ENCODE measurements around the gene CD3G. TPM values are rescaled to one million over a fixed set of nuclear protein-coding genes. Genes with fewer than 3 reads are reported as not detected.
"Not testable (repeated sequence)": the region's sequence is repeated elsewhere in the genome, so short reads cannot be mapped to it uniquely, and the experiment has no call there.

The CD3G gene
- total RNA-seq, 2 donors from 2014 or later, result not detected

DNA sequence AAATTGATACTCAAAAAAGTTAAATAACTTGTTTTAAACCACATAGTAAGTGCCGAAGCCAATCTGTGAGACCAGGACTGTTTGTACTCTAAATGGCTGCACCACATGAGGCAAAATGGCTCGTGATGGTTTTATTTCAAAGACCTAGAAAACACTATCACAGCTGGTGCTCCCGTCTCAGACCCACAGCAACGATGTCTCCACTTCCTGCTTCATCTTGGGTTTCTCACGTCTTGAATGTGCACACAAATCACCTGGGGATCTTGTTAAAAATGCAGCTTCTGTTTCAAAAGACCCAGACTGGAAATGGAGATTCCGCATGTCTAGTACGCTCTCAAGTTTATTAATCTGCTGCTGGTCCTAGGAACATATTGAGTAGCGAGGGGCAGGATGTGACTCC lies 38.4 kb upstream of the CD3G start:
- Histone ChIP-seq H3K4me1 (ENCODE audit: control insufficient read depth, insufficient read depth, low read length) (no peaks in the 10 kb centered on the region), H3K27ac (ENCODE audit: low read depth, low read length) (no peak overlapping the region), H3K4me3 (ENCODE audit: low read length) (no peak overlapping the region), H3K36me3 (ENCODE audit: control insufficient read depth, insufficient read depth, low read length) (no peaks in the 10 kb centered on the region), H3K27me3 (ENCODE audit: control insufficient read depth, insufficient read depth, low read length, poor library complexity, severe bottlenecking) (peaks cover 18% of the 10 kb centered on the region), H3K9me3 (ENCODE audit: control insufficient read depth, low read length) (no peaks in the 10 kb centered on the region), H3K9ac (ENCODE audit: extremely low read depth, low read length, poor library complexity, severe bottlenecking) (no peak overlapping the region)
- TF ChIP-seq, protein P1, sequence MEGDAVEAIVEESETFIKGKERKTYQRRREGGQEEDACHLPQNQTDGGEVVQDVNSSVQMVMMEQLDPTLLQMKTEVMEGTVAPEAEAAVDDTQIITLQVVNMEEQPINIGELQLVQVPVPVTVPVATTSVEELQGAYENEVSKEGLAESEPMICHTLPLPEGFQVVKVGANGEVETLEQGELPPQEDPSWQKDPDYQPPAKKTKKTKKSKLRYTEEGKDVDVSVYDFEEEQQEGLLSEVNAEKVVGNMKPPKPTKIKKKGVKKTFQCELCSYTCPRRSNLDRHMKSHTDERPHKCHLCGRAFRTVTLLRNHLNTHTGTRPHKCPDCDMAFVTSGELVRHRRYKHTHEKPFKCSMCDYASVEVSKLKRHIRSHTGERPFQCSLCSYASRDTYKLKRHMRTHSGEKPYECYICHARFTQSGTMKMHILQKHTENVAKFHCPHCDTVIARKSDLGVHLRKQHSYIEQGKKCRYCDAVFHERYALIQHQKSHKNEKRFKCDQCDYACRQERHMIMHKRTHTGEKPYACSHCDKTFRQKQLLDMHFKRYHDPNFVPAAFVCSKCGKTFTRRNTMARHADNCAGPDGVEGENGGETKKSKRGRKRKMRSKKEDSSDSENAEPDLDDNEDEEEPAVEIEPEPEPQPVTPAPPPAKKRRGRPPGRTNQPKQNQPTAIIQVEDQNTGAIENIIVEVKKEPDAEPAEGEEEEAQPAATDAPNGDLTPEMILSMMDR (conservative IDR thresholded peaks at IDR 0.05), result no peak
- WGBS, 2 experiments (ENCODE audit: insufficient coverage in 1 of 2, insufficient read length in 1 of 2), result 82 to 83% methylated on average over 8 of the region's 8 CpGs
- Mint-ChIP-seq H3K4me1 (peaks cover 7% of the 10 kb centered on the region), H3K9me3 (no peaks in the 10 kb centered on the region), H3K36me3 (ENCODE audit: low read depth) (no peaks in the 10 kb centered on the region), H3K27ac (no peak overlapping the region), H3K27me3 (ENCODE audit: insufficient read depth) (peaks cover 22% of the 10 kb centered on the region), H3K4me3 (no peak overlapping the region)
- no peak for DNase-seq

DNA sequence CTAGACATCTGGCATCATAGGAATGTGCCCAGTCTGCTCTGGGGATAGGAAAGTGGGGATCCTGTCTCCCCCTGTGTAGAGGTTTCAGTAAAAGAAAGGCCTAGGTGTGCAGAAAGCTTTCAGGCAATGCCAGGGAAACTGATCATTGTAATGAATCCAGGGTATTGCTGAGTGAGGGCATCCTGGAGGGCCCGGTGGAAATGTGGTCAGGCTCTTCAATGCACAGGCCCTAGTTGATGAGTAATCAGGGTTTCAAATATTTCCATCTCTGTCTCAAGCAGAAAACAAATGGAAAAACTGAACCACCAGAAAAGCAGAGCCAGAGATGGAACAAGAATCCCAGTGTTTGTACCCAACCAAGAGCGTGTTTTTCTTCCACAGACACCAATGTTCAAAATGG lies 37.6 kb upstream of the CD3G start:
- Mint-ChIP-seq H3K27ac (no peak overlapping the region), H3K4me3 (no peak overlapping the region), H3K9me3 (no peaks in the 10 kb centered on the region), H3K4me1 (peaks cover 7% of the 10 kb centered on the region), H3K27me3 (ENCODE audit: insufficient read depth) (peaks cover 18% of the 10 kb centered on the region), H3K36me3 (ENCODE audit: low read depth) (no peaks in the 10 kb centered on the region)
- no peak for DNase-seq
- WGBS, 2 experiments (ENCODE audit: insufficient coverage in 1 of 2, insufficient read length in 1 of 2), result 93 to 100% methylated on average over 1 to 2 of the region's 2 CpGs
- Histone ChIP-seq H3K9ac (ENCODE audit: extremely low read depth, low read length, poor library complexity, severe bottlenecking) (no peak overlapping the region), H3K4me3 (ENCODE audit: low read length) (no peak overlapping the region), H3K27me3 (ENCODE audit: control insufficient read depth, insufficient read depth, low read length, poor library complexity, severe bottlenecking) (peaks cover 17% of the 10 kb centered on the region), H3K27ac (ENCODE audit: low read depth, low read length) (no peak overlapping the region), H3K36me3 (ENCODE audit: control insufficient read depth, insufficient read depth, low read length) (no peaks in the 10 kb centered on the region), H3K9me3 (ENCODE audit: control insufficient read depth, low read length) (no peaks in the 10 kb centered on the region), H3K4me1 (ENCODE audit: control insufficient read depth, insufficient read depth, low read length) (peaks cover 1% of the 10 kb centered on the region)
- TF ChIP-seq, protein P1 (conservative IDR thresholded peaks at IDR 0.05), result no peak

DNA sequence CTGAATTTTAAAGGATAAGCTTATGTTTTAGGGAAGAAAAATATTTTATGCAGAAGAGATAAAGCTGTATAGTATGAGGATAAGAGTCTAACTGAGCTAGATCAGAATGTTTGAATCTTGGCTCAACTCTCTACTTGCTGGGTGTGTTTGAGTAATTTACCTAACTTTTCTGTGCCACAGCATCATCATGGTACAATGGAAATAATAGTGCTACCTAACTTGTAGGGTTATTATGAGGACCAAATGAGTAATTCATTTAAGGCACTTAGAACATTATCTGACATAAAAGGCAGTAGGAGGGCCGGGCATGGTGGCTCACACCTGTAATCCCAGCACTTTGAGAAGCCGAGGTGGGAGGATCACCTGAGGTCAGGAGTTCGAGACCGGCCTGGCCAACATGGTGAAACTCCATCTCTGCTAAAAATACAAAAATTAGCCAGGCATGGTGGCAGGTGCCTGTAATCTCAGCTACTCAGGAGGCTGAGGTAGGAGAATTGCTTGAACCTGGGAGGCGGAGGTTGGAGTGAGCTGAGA lies 35.1 kb upstream of the CD3G start:
- H3K36me3 ChIP-seq (ENCODE audit: control insufficient read depth, insufficient read depth, low read length); H3K27me3 ChIP-seq (ENCODE audit: control insufficient read depth, insufficient read depth, low read length, poor library complexity, severe bottlenecking); H3K9ac ChIP-seq (ENCODE audit: extremely low read depth, low read length, poor library complexity, severe bottlenecking); H3K4me3 ChIP-seq (ENCODE audit: low read length); H3K9me3 Mint-ChIP-seq; DNase-seq; H3K27ac ChIP-seq (ENCODE audit: low read depth, low read length); H3K9me3 ChIP-seq (ENCODE audit: control insufficient read depth, low read length); H3K4me3 Mint-ChIP-seq; H3K36me3 Mint-ChIP-seq (ENCODE audit: low read depth); H3K27ac Mint-ChIP-seq: not testable (repeated sequence)
- Mint-ChIP-seq H3K4me1 (peaks cover 11% of the 10 kb centered on the region), H3K27me3 (ENCODE audit: insufficient read depth) (peaks cover 15% of the 10 kb centered on the region)
- H3K4me1 ChIP-seq (ENCODE audit: control insufficient read depth, insufficient read depth, low read length), result peaks cover 14% of the 10 kb centered on the region
- 86 to 93% methylated on average over 3 to 5 of the region's 5 CpGs for WGBS, 2 experiments (ENCODE audit: insufficient coverage in 1 of 2, insufficient read length in 1 of 2)

DNA sequence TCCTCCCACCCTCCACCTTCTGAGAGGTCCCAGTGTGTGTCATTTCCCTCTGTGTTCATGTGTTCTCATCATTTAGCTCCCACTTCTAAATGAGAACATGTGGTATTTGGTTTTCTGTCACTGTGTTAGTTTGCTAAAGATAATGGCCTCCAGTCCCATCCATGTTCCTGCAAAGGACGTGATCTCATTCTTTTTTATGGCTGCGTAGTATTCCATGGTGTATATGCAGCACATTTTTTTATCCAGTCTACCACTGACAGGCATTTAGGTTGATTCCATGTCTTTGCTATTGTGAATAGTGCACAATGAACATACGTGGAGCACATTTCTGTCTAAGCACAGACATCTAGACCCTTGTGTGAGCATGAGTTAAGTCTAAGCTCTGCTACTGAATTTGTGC lies 33.9 kb upstream of the CD3G start:
- no peaks in the 10 kb centered on the region for H3K36me3 ChIP-seq (ENCODE audit: control insufficient read depth, insufficient read depth, low read length)

More for the DNA sequence above, 33.9 kb upstream of the CD3G start:
- H3K9me3 Mint-ChIP-seq, result no peaks in the 10 kb centered on the region
- Histone ChIP-seq H3K4me3 (ENCODE audit: low read length) (no peak overlapping the region), H3K27ac (ENCODE audit: low read depth, low read length) (no peak overlapping the region), H3K27me3 (ENCODE audit: control insufficient read depth, insufficient read depth, low read length, poor library complexity, severe bottlenecking) (no peaks in the 10 kb centered on the region), H3K4me1 (ENCODE audit: control insufficient read depth, insufficient read depth, low read length) (peaks cover 17% of the 10 kb centered on the region), H3K9me3 (ENCODE audit: control insufficient read depth, low read length) (no peaks in the 10 kb centered on the region), H3K9ac (ENCODE audit: extremely low read depth, low read length, poor library complexity, severe bottlenecking) (no peak overlapping the region)
- no peak overlapping the region for H3K4me3 Mint-ChIP-seq
- TF ChIP-seq, protein P1 (conservative IDR thresholded peaks at IDR 0.05), result no peak
- no peak overlapping the region for H3K27ac Mint-ChIP-seq
- WGBS, 2 experiments (ENCODE audit: insufficient coverage in 1 of 2, insufficient read length in 1 of 2), result 91 to 100% methylated on average over 3 of the region's 3 CpGs
- peaks cover 13% of the 10 kb centered on the region for H3K27me3 Mint-ChIP-seq (ENCODE audit: insufficient read depth)
- H3K4me1 Mint-ChIP-seq, result peaks cover 22% of the 10 kb centered on the region
- no peak for DNase-seq
- H3K36me3 Mint-ChIP-seq (ENCODE audit: low read depth), result no peaks in the 10 kb centered on the region

All from endodermal cell (in vitro differentiated cells).